GM18873 (cell line): ENCODE data around the gene FTH1.

Experiments used
- ATAC-seq: cut with Tn5 transposase; IDR thresholded peaks from one replicate; pipeline ENCODE4 v1.9.1; 2021; ENCODE audit warnings: mild to moderate bottlenecking, moderate library complexity, moderate number of reproducible peaks; ENCODE audit not compliant: unreplicated experiment, low FRiP score

The FTH1 gene

GRCh38 chr11:61918938-61919704, 48.3 kb downstream of the FTH1 start:
- no peak for ATAC-seq

DNA sequence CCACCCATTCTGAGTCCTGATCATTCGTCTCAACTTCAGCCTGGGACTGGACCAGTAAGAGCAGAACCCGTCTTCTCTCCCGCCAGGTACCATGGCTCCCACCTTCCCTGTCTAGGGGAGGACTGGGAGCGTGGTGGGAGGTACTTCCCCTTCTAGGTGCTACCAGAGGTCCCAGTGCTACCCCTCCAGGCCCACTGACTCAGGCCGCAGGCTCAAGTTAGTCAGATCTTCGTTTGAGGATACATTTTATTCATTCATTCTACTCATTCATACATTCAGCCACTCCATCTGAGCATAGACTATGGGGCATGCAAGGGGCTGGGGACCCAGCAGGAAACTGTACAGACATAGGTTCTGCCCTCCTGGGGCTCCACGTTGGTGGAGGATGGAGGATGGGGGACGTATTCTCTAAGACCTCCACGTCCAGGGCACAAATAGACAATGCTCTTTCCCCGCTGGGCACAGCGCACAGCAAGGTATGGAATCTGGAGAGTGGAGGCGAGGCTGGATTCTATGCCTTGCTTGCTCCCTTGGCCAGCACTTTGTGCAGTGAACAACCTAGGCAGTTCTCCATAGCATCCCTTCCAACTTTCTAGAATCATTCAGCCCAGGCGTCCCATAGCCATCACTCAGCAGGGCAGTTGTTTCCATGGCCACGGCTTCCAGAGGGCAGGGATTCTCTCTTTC, 49.0 kb downstream of the FTH1 start:
- no peak for ATAC-seq

DNA sequence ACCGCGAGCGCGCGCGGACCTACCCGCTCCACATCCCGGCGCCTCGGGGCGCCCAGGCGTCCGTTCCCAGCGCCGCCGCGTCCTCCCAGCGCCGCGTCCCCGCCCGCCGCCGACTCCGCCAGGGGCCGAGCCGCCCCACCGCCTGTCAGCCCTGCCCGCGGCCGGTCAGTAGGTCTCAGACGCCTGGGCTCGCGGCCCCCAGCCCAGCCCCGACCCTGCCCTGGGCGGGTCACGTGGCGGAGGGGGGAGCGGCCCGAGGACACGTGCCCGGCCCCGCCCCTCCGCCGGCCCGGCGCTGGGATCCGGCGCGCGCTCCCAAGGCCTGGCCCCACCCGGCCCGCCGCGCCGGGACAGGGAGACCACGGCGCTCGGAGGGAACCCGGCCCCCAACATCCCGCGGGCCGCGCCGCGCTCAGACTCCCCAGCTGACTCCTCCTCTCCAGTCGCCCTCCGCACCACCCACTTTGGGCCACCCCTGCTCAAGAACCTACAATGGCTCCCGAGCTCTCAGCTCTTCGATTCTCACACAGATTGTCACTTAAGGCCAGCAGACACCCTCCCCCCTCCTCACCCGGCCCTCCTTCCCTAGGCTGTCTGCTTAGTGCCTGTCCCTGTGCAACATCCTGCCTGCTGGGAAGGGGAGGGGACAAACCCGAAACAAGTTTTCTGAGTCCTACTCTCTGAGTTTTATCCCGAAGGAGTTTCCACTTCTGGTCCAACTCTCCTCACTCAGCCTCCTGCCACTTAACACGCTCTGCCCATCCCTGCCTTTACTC, 49.9 kb downstream of the FTH1 start, which contains the start of gene RAB3IL1:
RAB3IL1 (minus strand) TSS at position 233 of the 776 bp plus-strand sequence; CDS start at position 34, 199 bp downstream.
- no peak for ATAC-seq

GRCh38 chr11:61916737-61917333, 50.6 kb downstream of the FTH1 start:
- ATAC-seq = no peak

DNA sequence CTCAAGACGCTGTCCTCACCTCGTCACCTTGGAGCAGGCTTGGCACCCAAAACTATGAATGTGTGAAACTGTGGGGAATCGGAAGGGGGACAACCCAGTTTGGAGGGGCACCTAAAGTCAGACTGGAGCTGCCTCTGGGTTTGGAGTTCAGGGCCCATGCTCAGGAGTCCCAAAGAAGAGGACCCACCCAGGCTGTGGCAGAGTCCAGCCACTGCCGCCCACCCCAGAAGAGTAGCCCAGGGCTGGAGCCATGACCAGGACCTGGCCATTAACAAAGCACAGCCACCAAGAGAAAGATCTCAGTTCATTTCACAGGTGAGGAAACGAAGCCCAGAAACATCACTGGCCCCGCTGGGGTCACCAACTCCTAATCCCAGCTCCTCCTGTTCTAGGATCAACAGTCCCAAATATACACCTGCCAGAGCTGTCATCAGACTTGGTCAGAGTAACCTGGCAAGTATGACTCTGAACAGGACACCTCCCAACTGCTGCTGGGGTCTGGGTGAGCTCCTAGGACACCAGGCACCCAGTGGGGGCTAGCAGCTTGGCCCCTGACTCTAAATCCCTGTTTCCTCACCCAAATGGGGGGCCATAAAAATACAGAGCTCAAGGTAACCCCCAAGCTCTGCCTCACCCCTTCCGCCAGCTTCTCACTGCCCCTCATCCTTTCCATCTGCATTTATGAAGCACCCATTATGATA, 52.8 kb downstream of the FTH1 start:
- ATAC-seq = no peak
